ENCODE data around the gene LMAN1L. TPM values are rescaled to one million over a fixed set of nuclear protein-coding genes. Genes with fewer than 3 reads are reported as not detected.

Gene LMAN1L
- total and polyA plus RNA-seq, 3 donors from 2014 or later = 2.2 to 4.6 (median 4.3) TPM

DNA sequence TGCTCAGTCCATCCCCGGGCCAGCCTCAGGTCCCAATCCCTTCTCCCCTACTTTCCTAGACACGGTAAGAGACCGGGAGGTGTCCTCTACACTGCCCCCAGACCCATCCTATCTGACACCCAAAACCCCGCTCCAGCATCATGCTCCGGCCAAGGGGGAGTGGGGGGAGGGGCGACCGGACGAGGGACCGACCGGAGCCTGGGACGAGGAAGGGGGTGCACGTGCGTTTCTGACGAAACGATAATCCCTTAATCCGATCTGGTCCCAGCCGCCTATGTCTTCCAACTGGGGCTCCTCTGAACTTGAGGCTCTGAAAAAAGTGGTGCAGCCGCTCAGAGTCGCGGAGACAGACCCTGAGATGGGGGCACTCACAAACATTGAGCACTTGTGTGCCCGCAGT lies 14.3 kb downstream of the LMAN1L start:
- H3K27ac ChIP-seq = no peak overlapping the region
- H3K27me3 ChIP-seq = no peaks in the 10 kb centered on the region
- TF ChIP-seq POLR2A (IDR thresholded peaks at IDR 0.05) = no peak
- TF ChIP-seq CTCF (IDR thresholded peaks at IDR 0.05) = no peak
- H3K36me3 ChIP-seq (ENCODE audit: low read depth, missing control alignments) = no peaks in the 10 kb centered on the region
- WGBS, 2 donors = 9 to 15% methylated on average over 21 of the region's 21 CpGs
- H3K9me3 ChIP-seq = no peaks in the 10 kb centered on the region
- intact Hi-C loops (cut with DNase I; ENCODE audit: low total_unique reads) = no loop called here
- peak overlapping the region in 1 of 2 donors; percentile 2 for H3K4me3 ChIP-seq
- no peak for DNase-seq
- no peaks in the 10 kb centered on the region for H3K4me1 ChIP-seq

GRCh38 chr15:74827614-74828013 lies 15.0 kb downstream of the LMAN1L start:
- Histone ChIP-seq H3K4me3 (no peak overlapping the region), H3K36me3 (ENCODE audit: low read depth, missing control alignments) (no peaks in the 10 kb centered on the region), H3K27ac (no peak overlapping the region), H3K27me3 (no peaks in the 10 kb centered on the region), H3K9me3 (no peaks in the 10 kb centered on the region), H3K4me1 (no peaks in the 10 kb centered on the region)
- no peak for DNase-seq
- WGBS, 2 donors = 70 to 80% methylated on average over 3 to 5 of the region's 5 CpGs
- TF ChIP-seq POLR2A (IDR thresholded peaks at IDR 0.05) (no peak), CTCF (IDR thresholded peaks at IDR 0.05) (no peak)
- intact Hi-C loops (cut with DNase I; ENCODE audit: low total_unique reads) = no loop called here

DNA sequence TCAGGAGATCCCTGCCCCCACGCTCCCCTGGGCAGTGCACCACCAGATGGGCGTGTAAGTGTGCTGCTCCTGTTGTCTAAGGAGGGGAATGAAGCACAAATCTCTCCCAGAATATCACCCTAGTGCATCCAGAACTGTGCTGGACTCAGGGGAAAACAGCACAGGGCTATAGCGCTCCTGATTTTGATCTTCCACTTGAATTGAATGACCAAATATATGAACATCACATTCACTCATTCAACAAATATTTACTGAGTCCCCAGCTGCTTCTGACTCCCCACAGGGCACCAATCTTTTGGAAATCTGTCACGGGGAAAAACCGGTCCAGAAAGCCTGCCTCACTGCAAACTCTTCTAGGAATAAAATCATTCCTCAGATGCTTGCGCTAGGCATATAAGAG lies 16.2 kb downstream of the LMAN1L start:
- Histone ChIP-seq H3K9me3 (no peaks in the 10 kb centered on the region), H3K4me1 (no peaks in the 10 kb centered on the region), H3K27ac (no peak overlapping the region), H3K4me3 (no peak overlapping the region), H3K27me3 (no peaks in the 10 kb centered on the region), H3K36me3 (ENCODE audit: low read depth, missing control alignments) (no peaks in the 10 kb centered on the region)
- WGBS, 2 donors = 84 to 86% methylated on average over 5 to 6 of the region's 6 CpGs
- no peak for DNase-seq
- TF ChIP-seq CTCF (IDR thresholded peaks at IDR 0.05) (no peak), POLR2A (IDR thresholded peaks at IDR 0.05) (no peak)
- intact Hi-C loops (cut with DNase I; ENCODE audit: low total_unique reads) = no loop called here

DNA sequence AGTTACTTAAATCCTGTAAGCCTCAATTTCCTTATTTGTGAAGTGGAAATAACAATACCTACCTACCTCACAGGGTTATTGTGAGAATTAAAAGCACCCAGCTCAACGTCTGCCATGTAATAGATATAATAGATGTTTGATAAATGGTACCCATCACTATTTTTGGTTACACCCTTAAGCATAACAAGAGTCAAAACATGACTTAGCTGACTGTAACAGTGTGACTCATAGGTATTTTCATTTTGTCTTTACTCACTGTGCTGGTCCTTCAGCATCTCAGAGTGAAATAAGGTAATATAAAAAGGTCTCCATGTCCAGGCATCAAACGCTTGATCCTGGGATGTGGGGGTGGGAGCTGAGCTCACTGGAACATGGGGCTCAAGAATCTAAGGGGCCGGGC lies 16.9 kb downstream of the LMAN1L start:
- Histone ChIP-seq H3K4me3 (no peak overlapping the region), H3K9me3 (no peaks in the 10 kb centered on the region), H3K36me3 (ENCODE audit: low read depth, missing control alignments) (no peaks in the 10 kb centered on the region), H3K27me3 (no peaks in the 10 kb centered on the region), H3K4me1 (no peaks in the 10 kb centered on the region), H3K27ac (no peak overlapping the region)
- WGBS, 2 donors = 83% methylated on average over 3 of the region's 3 CpGs
- intact Hi-C loops (cut with DNase I; ENCODE audit: low total_unique reads) = no loop called here
- no peak for DNase-seq
- no peak for TF ChIP-seq POLR2A (IDR thresholded peaks at IDR 0.05)
- no peak for TF ChIP-seq CTCF (IDR thresholded peaks at IDR 0.05)

- H3K4me3 ChIP-seq = no peak overlapping the region
- TF ChIP-seq CTCF (IDR thresholded peaks at IDR 0.05) (no peak), POLR2A (IDR thresholded peaks at IDR 0.05) (no peak)
- peak; percentile 40 for DNase-seq
- H3K27me3 ChIP-seq = no peaks in the 10 kb centered on the region
- no peaks in the 10 kb centered on the region for H3K9me3 ChIP-seq
- no peaks in the 10 kb centered on the region for H3K4me1 ChIP-seq
- H3K36me3 ChIP-seq (ENCODE audit: low read depth, missing control alignments) = no peaks in the 10 kb centered on the region
- intact Hi-C loops (cut with DNase I; ENCODE audit: low total_unique reads) = no loop called here
- H3K27ac ChIP-seq = no peak overlapping the region
- 28 to 61% methylated on average over 6 of the region's 6 CpGs for WGBS, 2 donors
These were observed 17.4 kb downstream of the LMAN1L start for GRCh38 chr15:74829991-74830390.
